Dedifferentiated amniotic fluid mesenchymal stem cell (primary cell): Measurements from ENCODE around the gene PPOX.
A peak's percentile ranks its signal among the peaks of the same experiment; 100 is the strongest.

ENCODE experiments used
- DNase-seq: peaks from one replicate; pipeline ENCODE4 v3.0.0-alpha.2; 2016; ENCODE audit errors: extremely low spot score

The PPOX gene

GRCh38 chr1:161165742-161166668, at the start of gene PPOX:
Gene PPOX (plus strand): TSS chr1:161166426. CDS start chr1:161166848, 422 bp downstream.
- DNase-seq: peak; percentile 99

- peak; percentile 73 for DNase-seq
These were observed 48.3 kb upstream of the PPOX start, which contains the start of the genes NIT1 and PFDN2 for GRCh38 chr1:161117759-161118581. Gene NIT1 (plus strand): TSS chr1:161118105. CDS start chr1:161118177, 72 bp downstream. Gene PFDN2 (minus strand): TSS chr1:161118037. CDS start chr1:161118026, 11 bp downstream.

GRCh38 chr1:161119092-161119903, 46.9 kb upstream of the PPOX start:
- DNase-seq: peak; percentile 59

- DNase-seq: no peak
These were observed 45.1 kb upstream of the PPOX start for GRCh38 chr1:161121042-161121650.

GRCh38 chr1:161121834-161122233, 44.4 kb upstream of the PPOX start:
- no peak for DNase-seq

GRCh38 chr1:161122967-161123366, 43.3 kb upstream of the PPOX start:
- DNase-seq: no peak

- DNase-seq: no peak
These were observed 38.6 kb upstream of the PPOX start for GRCh38 chr1:161127649-161128048.

- no peak for DNase-seq
These were observed 37.4 kb upstream of the PPOX start for GRCh38 chr1:161128591-161129420.

GRCh38 chr1:161130266-161130665, 36.0 kb upstream of the PPOX start:
- DNase-seq: no peak

- DNase-seq: peak; percentile 39
These were observed 34.5 kb upstream of the PPOX start for GRCh38 chr1:161131523-161132409.

- peak; percentile 89 for DNase-seq
These were observed 33.6 kb upstream of the PPOX start, which contains the start of gene DEDD for GRCh38 chr1:161132410-161133219. Gene DEDD (minus strand): TSS chr1:161132667. CDS start chr1:161124462, 8,205 bp downstream.

- DNase-seq: no peak
These were observed 32.9 kb upstream of the PPOX start for GRCh38 chr1:161133220-161133740.

- DNase-seq: no peak
These were observed 28.3 kb upstream of the PPOX start for GRCh38 chr1:161137881-161138280.

GRCh38 chr1:161138431-161138830, 27.8 kb upstream of the PPOX start:
- no peak for DNase-seq

- peak; percentile 43 for DNase-seq
These were observed 26.5 kb upstream of the PPOX start for GRCh38 chr1:161139766-161140165.

- DNase-seq: no peak
These were observed 25.3 kb upstream of the PPOX start for GRCh38 chr1:161140755-161141400.

GRCh38 chr1:161145832-161146231, 20.4 kb upstream of the PPOX start:
- peak; percentile 1 for DNase-seq
